NCI-H2029 (cell line): Measurements from ENCODE around the gene DGKE.

ENCODE experiments used
- DNase-seq: peaks from one replicate; lab custom pipeline; 2025; lab: John Stamatoyannopoulos, UW

DGKE gene

DNA sequence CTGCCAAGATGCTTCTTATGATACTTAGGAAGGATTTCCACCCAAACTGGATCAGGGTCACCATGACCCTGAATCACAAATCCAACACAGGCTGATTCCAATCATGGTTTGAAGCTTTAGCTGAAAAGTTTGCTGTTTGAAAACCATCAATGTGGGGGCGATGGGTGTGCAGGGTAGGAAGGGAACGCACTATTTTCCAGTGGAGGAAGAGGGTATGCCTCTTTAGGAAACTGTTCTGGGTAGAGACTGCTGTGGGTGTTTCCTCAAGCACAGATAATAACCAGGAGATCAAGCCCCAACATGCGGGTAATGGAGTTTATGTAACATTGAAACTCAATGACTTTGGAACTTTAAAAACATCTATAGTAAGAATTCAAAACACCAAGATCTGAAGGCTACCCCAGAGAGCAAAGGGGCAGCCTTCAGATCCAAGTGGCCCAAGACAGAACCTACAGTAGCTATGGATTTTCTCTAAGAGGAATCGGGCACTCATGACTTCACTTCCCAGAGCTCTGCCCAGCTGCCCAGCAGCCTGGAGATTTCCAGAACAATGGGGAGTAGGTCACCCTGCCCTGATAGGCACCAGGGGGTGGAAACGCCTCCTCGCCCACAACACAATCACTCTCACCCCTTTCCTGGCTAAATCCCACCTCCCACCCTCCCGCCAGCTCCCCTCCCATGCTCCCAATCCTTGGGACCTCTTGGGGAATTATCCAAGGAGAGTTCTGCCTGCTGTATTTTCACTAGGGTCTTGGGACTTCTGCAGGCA lies 57.1 kb downstream of the DGKE start:
- DNase-seq: no peak

DNA sequence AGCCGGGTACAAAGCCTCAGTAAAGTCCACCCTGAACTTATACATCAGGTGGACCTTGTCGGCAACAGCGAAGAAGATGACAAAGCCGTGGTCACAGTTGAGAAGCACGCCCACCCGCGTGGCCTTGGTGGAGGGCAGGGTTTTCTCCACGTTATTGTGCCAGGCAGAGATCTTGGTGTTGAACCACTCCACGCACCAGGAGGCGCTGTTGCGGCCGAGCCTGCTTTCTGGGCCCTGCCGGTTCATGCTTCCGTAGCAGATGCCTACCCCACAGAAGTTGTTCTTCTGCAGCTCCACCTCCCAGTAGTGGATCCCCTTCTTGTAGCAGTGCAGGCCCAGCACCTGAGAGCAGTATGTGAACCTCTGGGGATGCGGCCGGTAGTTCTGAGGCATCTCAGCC lies 57.8 kb downstream of the DGKE start:
- no peak for DNase-seq

DNA sequence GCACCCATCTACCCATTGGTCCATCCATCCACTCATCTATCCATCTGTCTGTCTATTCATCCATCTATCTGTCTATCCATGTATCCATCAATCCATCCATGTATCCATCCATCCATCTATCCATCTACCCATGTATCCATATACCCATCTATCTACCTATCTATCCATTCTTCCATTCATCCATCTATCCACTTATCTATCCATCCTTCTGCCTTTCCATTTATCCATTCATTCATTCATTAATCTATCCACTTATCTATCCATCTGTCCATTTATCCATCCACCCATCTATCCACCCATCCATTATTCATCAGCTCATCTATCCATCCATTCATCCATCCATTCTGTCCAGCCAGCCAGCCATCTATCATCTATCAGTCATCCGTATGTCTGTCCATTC lies 58.4 kb downstream of the DGKE start:
- no peak for DNase-seq

DNA sequence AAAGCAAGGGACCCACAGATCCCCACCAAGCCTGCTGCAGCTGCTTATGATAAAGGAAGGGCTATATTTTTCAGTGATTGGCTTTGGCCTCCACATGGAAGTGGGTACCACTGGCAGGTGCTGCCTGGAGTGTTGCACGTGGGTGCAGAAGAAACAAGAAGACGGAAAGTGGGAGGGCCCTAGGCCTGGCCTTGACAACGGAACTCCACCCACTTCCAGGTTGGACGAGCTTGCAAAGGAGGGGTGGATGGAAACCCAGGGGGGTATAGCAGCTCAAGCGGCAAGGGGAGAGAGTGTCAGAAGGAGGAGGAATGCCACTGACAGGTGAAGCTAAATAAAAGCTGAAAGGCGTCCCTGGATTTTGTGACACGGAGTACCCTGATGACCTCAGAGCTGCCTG lies 59.6 kb downstream of the DGKE start:
- no peak for DNase-seq

- no peak for DNase-seq
These were observed 61.0 kb downstream of the DGKE start for GRCh38 chr17:56894859-56895455.

DNA sequence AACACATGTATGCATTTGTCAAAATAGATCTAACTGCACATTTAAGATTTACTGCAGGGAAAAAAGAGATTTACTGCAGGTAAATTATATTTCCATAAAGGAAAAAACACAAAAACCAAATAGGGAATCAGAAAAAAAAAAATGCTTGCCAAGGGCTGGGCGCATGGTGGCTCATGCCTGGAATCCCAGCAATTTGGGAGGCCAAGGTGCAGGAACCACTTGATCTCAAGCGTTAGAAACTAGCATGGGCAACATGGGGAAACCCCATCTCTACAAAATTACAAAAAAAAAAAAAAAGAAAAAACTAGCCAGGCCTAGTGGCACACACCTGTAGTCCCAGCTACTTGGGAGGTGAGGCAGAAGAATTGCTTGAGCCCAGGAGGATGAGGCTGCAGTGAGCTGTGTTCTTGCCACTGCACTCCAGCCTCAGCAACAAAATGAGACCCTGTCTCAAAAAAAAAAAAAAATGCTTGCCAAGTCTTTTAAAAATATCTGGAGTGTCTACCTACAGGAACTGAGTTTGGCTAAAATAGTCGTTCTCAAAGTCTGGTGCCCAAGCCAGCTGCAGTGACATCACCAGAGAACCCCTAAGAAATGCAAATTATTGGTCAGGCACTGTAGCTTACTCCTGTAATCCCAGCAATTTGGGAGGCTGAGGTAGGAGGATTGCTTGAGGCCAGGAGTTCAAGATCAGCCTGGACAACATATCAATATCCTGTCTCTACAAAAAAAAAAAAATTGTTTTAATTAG lies 62.4 kb downstream of the DGKE start:
- DNase-seq: no peak

DNA sequence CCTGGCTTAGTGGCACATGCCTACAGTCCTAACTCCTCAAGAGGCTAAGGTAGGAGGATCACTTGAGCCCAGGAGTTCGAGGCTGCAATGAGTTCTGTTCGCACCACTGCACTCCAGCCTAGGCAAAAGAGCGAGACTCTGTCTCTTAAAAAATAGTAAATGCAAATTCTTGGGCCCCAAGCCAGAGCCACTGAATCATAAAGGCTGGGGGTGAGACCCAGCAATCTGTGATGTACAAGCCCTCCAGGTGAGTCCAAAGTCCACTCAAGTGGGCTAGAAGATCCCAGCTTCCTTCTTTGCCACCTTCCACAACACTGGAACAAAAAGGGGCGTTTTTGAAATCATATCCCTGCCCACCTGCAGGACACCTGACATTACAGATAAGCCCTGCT lies 63.0 kb downstream of the DGKE start:
- no peak for DNase-seq

DNA sequence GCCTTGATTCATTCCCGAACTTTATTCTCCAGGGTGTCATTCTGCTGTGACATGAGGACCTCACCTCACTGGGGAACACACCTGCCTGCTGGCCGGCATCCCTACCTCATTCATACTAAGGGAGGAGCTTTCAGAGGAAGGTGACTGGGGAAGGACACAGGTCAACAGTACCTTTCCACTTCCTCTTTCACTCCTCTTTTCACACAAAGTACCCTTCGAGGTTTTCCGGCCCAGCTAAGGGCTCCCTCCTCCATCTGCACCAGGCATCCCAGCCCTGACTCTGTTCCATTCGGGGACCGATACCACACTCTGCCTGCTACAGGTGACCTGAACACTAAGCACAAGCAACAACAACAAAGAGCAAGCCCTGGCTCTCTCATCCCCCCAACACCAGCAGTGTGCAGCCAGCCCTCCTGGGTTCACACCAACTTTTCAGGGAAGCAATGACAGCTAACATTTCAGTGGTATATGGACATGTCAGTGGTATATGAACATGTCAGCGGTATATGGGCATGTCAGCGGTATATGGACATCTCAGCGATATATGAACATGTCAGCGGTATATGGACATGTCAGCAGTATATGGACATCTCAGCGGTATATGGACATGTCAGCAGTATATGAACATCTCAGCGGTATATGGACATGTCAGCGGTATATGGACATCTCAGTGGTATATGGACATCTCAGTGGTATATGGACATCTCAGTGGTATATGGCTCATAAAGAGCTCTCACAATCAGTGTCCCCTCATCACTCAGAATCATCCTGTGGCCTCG lies 63.9 kb downstream of the DGKE start:
- no peak for DNase-seq

- no peak for DNase-seq
These were observed 64.9 kb downstream of the DGKE start for GRCh38 chr17:56898874-56899273.

DNA sequence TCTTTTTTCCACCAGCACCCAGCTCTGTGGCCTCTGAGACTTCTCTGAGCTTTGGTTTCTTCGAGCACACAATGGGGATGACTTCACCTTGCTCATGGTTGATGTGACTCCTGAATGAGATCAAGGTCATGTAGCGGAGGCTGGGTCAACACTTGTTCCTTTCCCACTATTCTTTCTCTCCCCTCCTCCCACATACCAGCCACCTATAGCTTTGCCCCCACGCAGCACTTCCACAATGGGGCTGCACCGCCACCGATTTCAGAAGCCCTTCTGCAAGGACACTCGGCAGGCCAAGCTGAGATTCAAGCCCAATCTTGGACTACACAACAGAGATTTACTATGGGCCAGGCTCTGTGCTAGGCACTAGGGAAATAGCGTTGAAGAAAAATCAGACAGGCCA lies 65.5 kb downstream of the DGKE start:
- no peak for DNase-seq

- no peak for DNase-seq
These were observed 68.4 kb downstream of the DGKE start for GRCh38 chr17:56902348-56902747.

GRCh38 chr17:56903560-56903959 lies 69.6 kb downstream of the DGKE start:
- DNase-seq: no peak

DNA sequence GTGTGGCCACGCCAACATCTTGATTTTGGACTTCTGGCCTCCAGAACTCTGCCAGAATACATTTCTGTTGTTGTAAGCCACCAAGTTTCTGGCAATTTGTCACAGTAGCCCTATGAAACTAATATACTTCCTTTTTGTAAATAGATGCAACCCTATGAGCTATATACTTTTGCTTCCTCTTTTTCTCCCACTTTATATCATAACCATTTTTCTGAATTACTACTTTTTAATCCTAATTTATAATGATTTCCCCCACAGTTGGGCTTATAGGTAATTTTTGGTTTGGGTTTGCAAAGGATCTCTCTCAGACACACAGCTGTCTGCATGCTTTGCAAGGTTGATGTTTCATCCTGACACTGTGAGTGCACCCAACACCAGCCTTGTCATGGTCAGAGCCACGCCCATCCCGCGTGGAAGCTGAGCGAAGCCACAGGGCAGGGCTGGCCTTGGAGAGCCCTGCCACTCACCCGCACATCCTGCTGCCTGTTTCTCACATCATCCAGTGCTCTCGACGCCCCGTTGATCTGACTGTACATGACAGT lies 74.1 kb downstream of the DGKE start:
- no peak for DNase-seq

DNA sequence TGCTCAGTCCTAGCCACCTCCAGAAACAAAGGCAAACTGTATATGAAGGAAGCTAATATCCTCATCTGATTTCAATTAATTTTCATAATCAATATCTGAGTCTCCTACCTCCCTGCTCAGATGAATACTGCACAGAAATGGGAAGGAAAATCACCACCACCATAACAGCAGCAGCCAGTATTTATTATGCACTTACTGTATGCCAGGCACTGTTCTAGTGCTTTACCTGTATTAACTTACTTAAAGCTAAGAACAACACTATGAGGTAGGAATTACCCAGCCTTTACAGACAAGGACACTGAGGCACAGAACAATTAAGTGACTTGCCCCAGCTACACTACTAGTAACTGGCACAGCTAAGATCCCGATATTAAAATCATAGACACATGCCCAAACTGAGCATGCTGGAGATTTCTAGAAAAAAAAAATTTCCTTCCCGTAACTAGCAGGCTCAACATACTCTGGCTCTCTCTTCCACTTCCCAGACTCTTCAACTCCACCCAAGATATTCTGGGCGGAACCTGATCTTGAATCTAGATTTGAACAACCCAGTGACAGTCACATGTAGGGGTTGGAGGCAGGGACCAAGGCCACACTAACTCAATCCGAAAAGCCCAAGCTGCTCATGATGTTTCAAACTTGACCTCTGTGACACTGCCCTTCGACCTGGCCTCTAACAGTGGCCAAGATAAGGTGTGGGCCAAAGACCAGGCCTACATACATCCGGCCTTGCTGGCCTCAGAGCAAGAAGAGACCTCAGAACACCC lies 76.0 kb downstream of the DGKE start:
- DNase-seq: no peak

DNA sequence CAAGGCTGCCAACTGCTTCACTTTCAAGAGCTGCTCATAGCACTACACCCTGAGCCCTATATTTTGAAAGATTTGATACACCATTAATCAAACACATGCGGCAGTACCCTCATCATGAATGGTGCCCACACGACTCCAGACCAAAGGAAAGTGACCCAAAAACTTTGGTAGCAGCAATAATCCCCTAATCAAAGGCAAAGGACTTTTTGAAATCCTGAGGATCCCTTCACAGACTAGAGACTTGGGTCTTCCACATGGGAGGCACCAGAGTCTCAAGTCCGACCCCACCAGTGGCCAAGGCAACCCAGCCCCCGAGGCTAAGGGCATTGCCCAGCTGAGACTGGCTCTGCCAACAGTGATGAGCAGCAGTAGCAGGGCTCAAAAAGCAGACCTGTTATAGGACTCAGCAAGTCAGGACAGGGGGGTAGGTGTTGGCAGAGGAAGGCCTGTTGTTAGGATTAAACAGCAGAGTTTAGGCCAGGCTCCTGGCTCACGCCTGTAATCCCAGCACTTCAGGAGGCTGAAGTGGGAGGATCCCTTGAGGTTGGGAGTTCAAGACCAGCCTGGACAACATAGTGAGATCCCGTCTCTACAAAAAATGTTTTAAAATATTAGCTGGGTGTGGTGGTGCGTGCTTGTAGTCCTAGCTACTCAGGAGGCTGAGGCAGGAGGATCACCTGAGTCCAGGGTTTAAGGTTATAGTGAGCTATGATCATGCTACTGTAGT lies 76.7 kb downstream of the DGKE start:
- no peak for DNase-seq

DNA sequence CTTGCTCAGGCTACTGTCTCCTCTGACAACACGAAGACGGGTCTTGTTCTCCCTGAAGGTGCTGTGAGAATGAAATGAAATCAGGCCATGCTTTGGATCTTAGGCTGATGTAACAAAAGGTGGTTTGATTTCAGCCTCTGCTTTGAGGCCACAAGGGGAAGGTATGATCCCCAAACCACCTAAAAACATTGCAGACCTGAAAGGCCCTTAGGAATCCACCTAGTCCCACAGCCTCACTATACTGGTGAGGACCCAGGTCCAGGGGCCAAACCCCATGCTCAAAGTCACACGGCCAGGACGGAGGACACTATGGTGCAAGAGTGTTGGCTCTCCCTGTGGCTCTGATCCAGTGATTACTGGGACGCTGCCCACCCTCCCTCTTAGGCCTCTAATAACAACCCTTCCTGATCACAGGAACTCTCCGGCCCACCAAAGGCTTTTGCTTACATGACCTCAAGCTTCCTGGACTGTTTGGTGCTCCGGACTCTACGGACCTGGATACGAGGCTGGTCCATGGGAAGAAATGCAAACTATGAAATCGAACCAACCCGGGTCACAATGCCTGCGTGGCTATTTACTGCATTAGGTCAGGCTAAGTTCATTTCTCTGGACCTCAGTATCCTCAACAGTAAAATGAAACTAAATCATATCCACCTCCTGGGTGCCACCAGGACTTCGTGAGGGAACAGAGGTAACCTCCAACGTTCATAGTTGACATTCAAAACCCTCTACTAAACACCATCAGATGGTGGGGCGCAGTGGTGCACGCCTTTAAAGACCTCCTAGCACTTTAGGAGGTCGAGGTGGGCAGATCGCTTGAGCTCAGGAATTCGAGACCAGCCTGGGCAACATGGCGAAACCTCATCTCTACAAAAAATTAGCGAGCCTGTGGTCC lies 78.4 kb downstream of the DGKE start:
- DNase-seq: no peak

GRCh38 chr17:56913000-56913311 lies 79.0 kb downstream of the DGKE start:
- DNase-seq: no peak

GRCh38 chr17:56913353-56913866 lies 79.5 kb downstream of the DGKE start:
- DNase-seq: no peak

DNA sequence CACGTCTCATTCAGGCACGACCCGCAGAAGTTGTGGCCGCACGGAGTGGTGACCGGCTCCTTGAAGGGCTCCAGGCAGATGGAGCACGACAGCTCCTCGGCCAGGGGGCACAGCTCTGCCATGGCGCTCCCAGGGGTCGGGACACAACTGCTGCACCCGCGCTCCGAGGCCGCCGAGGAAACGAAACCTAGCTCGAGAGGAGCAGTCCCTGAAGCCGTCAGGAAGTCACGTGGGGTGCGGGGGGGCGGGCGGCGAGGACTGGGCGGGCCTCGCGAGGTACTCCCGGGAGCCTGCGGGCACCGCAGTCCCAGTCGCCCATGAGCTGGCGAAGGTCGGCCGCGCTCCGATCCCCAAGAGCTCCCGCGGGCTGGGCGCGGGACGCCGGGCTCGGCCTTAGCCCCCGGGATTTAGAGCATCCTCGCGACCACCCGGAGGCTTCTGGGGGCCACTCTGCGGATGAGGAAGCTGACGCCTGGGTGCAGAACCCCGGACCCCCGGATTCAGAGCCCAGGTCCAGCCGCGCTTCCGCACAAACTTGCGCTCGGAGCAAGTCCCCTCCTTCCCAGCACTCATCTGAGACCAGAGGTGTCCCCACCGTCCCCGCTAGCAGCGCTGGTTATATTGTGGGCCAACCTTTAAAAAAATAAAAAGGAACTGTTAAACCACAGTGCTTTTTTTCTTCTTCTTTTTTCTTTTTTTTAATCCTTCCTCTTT lies 80.1 kb downstream of the DGKE start, which contains the start of gene TRIM25:
TSS of gene TRIM25 (minus strand) at position 183 of the 714 bp plus-strand sequence. CDS start at position 122, 61 bp downstream.
- DNase-seq: peak; percentile 77
